ENCODE data around the gene TSN. TPM values are rescaled to one million over a fixed set of nuclear protein-coding genes. Genes with fewer than 3 reads are reported as not detected.
"Not testable (repeated sequence)": the region's sequence is repeated elsewhere in the genome, so short reads cannot be mapped to it uniquely, and the experiment has no call there.

TSN gene
- total RNA-seq, 1 experiment from 2014 or later: 125 TPM

DNA sequence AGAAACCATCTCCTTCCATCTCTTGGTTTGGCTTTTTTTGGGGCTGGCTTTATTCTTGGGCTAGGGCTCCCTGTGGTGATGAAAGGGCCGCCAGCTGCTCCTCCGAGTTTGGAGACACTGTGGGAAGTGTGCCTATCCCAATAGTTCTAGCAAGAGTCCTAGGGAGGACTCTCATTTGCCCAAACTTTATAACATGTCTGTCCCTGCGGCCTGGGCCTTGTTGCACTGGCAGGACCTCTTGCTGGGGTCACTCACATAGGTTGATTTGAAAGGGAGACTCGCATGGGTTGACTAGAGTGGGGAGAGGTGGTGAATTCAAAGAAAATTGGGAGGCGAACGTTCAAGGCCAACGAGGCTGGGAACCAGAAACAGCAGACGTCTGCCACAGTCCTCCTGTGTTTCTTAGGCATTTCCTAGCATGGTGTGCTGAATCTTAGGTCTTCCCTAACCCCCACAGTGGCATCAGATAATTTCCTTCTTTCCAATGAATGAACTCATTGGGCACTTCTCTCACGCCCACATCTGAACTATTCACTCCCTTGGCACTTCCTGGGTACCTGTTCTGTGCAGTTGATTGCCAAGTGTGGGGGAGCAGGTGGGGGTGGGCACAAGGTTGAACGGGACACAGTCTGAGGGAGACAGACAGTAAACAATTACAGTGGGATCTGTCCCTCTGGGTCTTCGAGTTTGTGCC is 45.5 kb upstream of the TSN start:
- Mint-ChIP-seq H3K27ac (ENCODE audit: unreplicated experiment) (peak overlapping the region; percentile 92), H3K9me3 (ENCODE audit: low read depth, unreplicated experiment) (no peaks in the 10 kb centered on the region), H3K4me3 (ENCODE audit: low read depth, unreplicated experiment) (peak overlapping the region; percentile 60), H3K36me3 (ENCODE audit: insufficient read depth, unreplicated experiment) (peaks cover 27% of the 10 kb centered on the region), H3K4me1 (ENCODE audit: low read depth, unreplicated experiment) (peaks cover 71% of the 10 kb centered on the region), H3K27me3 (ENCODE audit: unreplicated experiment) (no peaks in the 10 kb centered on the region)
- CTCF ChIA-PET: no interaction called here
- peak; percentile 72 for DNase-seq
- intact Hi-C loops (cut with micrococcal nuclease; ENCODE audit: unreplicated experiment): loop anchor here (2.0 kb wide), 2 partner anchors 61 to 113 kb away; partner anchors contain the start of gene CLASP1
- no TSS peak for BruUV-seq (replicated peaks)
- TF ChIP-seq, protein P1, sequence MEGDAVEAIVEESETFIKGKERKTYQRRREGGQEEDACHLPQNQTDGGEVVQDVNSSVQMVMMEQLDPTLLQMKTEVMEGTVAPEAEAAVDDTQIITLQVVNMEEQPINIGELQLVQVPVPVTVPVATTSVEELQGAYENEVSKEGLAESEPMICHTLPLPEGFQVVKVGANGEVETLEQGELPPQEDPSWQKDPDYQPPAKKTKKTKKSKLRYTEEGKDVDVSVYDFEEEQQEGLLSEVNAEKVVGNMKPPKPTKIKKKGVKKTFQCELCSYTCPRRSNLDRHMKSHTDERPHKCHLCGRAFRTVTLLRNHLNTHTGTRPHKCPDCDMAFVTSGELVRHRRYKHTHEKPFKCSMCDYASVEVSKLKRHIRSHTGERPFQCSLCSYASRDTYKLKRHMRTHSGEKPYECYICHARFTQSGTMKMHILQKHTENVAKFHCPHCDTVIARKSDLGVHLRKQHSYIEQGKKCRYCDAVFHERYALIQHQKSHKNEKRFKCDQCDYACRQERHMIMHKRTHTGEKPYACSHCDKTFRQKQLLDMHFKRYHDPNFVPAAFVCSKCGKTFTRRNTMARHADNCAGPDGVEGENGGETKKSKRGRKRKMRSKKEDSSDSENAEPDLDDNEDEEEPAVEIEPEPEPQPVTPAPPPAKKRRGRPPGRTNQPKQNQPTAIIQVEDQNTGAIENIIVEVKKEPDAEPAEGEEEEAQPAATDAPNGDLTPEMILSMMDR (IDR thresholded peaks at IDR 0.05; ENCODE audit: unreplicated experiment): no peak

DNA sequence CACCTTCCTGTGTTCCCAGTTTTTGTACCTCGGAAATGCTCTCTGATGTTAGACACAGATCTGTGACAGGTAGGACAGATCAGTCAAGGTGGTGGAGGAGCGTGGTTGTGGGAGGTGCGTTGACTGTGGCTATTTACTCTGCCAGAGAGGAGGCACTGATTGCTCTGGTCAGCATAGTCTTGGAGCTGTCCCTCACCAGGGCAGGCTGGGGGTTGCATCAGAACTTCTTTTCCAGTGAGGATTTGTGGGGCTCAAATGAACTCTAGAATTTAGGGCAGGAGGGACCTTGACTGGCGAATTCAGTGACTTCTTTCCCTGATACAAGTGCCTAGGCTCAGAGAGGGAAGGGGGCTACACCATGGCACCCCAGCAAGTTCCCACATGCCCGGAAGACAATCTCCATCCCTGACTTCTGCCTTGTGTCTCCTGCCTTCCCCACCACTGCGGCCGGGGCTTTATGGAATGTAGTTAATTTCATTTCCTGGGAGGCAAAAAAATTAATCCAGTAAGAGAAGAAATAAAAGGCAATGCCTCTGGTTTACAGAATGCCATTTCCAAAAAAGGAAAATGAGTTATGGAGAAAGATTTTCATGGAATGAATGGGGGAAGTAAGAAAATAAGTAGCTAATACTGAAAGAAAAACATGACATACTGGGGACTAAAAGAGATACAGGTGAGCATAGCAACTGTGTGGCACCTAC is 44.8 kb upstream of the TSN start:
- H3K27ac Mint-ChIP-seq (ENCODE audit: unreplicated experiment): peak overlapping the region; percentile 92
- CTCF ChIA-PET: interaction anchor here (0.8 kb wide), 1 partner anchor 174 kb away, joined by 3 read pairs; no protein-coding TSS in a partner anchor
- peaks cover 71% of the 10 kb centered on the region for H3K4me1 Mint-ChIP-seq (ENCODE audit: low read depth, unreplicated experiment)
- TF ChIP-seq, protein P1 (IDR thresholded peaks at IDR 0.05; ENCODE audit: unreplicated experiment): no peak
- BruUV-seq (replicated peaks): TSS peak; percentile 12
- H3K9me3 Mint-ChIP-seq (ENCODE audit: low read depth, unreplicated experiment): no peaks in the 10 kb centered on the region
- H3K27me3 Mint-ChIP-seq (ENCODE audit: unreplicated experiment): no peaks in the 10 kb centered on the region
- intact Hi-C loops (cut with micrococcal nuclease; ENCODE audit: unreplicated experiment): loop anchor here (2.0 kb wide), 2 partner anchors 62 to 114 kb away; partner anchors contain the start of gene CLASP1
- H3K36me3 Mint-ChIP-seq (ENCODE audit: insufficient read depth, unreplicated experiment): peaks cover 27% of the 10 kb centered on the region
- peak; percentile 57 for DNase-seq
- peak overlapping the region; percentile 60 for H3K4me3 Mint-ChIP-seq (ENCODE audit: low read depth, unreplicated experiment)

DNA sequence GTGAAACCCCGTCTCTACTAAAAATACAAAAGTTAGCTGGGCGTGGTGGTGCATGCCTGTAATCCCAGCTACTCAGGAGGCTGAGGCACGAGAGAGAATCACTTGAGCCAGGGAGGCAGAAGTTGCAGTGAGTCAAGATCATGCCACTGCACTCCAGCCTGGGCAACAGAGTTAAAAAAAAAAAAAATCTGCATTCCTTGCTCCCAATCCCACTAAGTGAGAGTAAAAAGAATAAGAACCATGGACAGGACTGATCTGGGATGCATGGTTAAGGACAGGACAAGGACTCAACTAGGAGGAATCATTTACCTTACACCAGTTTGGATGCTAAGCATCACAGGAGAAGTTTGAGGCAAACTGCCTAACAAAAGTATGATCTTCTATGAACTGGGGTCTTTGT is 44.0 kb upstream of the TSN start:
- H3K36me3 Mint-ChIP-seq (ENCODE audit: insufficient read depth, unreplicated experiment): peaks cover 26% of the 10 kb centered on the region
- H3K27me3 Mint-ChIP-seq (ENCODE audit: unreplicated experiment); DNase-seq; H3K4me3 Mint-ChIP-seq (ENCODE audit: low read depth, unreplicated experiment); H3K9me3 Mint-ChIP-seq (ENCODE audit: low read depth, unreplicated experiment); CTCF ChIA-PET; BruUV-seq (replicated peaks): not testable (repeated sequence)
- peaks cover 62% of the 10 kb centered on the region for H3K4me1 Mint-ChIP-seq (ENCODE audit: low read depth, unreplicated experiment)
- intact Hi-C loops (cut with micrococcal nuclease; ENCODE audit: unreplicated experiment): loop anchor here (2.0 kb wide), 2 partner anchors 63 to 115 kb away; partner anchors contain the start of gene CLASP1
- peak overlapping the region; percentile 92 for H3K27ac Mint-ChIP-seq (ENCODE audit: unreplicated experiment)

DNA sequence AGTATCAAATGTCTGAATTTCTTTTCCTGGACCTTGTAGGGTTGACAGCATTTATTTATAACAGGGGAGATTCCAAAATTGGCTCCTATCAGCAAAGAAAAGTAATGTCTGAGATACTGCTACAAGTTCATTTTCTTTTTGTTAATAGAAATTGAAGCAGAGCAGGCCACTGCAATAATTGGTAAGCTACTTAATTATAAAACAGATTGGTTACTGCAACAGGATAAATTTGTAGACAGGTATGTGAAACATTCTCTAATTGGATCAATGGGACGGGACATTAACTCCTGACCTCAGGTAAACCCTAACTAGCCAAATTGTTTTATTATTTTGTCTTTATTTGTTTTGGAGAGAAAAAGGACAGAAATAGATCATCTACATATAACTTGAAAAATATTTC is 39.3 kb upstream of the TSN start:
- peaks cover 18% of the 10 kb centered on the region for H3K4me1 Mint-ChIP-seq (ENCODE audit: low read depth, unreplicated experiment)
- no peak overlapping the region for H3K4me3 Mint-ChIP-seq (ENCODE audit: low read depth, unreplicated experiment)
- no peak overlapping the region for H3K27ac Mint-ChIP-seq (ENCODE audit: unreplicated experiment)
- DNase-seq: no peak
- TF ChIP-seq, protein P1 (IDR thresholded peaks at IDR 0.05; ENCODE audit: unreplicated experiment): no peak
- BruUV-seq (replicated peaks): no TSS peak
- no peaks in the 10 kb centered on the region for H3K36me3 Mint-ChIP-seq (ENCODE audit: insufficient read depth, unreplicated experiment)
- CTCF ChIA-PET: interaction anchor here (0.7 to 1.1 kb wide), 3 partner anchors 17 to 186 kb away, joined by 3 to 4 read pairs (median 4); partner anchors contain the start of gene RNU4ATAC
- H3K27me3 Mint-ChIP-seq (ENCODE audit: unreplicated experiment): no peaks in the 10 kb centered on the region
- intact Hi-C loops (cut with micrococcal nuclease; ENCODE audit: unreplicated experiment): loop anchor here (5.0 kb wide), 1 partner anchor 314 kb away; no protein-coding TSS in a partner anchor
- no peaks in the 10 kb centered on the region for H3K9me3 Mint-ChIP-seq (ENCODE audit: low read depth, unreplicated experiment)

Data from Calu3 (cell line).